GM18861 (cell line): ENCODE results near the gene MRPL4.

Experiments used
- ATAC-seq: cut with Tn5 transposase; IDR thresholded peaks from one replicate; pipeline ENCODE4 v1.9.1; 2021; ENCODE audit not compliant: unreplicated experiment

Gene MRPL4

GRCh38 chr19:10251792-10252694, at the start of gene MRPL4:
MRPL4 (plus strand) TSS chr19:10252214; CDS start chr19:10252254, 40 bp downstream.
- ATAC-seq, result peak; percentile 70

DNA sequence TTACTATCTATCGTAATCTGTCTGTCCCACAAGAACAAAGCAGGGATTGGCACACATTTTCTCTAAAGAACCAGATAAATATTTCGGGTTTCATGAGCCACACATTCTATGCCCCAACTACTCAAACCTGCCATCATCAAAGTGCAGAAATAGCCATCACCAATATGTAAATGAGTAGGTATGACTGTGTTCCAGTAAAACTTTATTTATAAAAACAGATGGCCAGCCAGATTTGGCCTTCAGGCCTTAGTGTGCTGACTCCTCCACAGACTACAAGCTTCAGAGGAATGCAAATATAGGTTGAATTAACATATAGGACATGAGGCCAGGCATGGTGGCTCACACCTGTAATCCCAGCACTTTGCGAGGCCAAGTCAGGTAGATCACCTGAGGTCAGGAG, 48.3 kb upstream of the MRPL4 start:
- no peak for ATAC-seq

- ATAC-seq, result no peak
Observed at GRCh38 chr19:10205636-10206035, 46.4 kb upstream of the MRPL4 start.

GRCh38 chr19:10206226-10206885, 45.7 kb upstream of the MRPL4 start:
- no peak for ATAC-seq

- no peak for ATAC-seq
Observed at GRCh38 chr19:10207026-10207425, 45.0 kb upstream of the MRPL4 start.

DNA sequence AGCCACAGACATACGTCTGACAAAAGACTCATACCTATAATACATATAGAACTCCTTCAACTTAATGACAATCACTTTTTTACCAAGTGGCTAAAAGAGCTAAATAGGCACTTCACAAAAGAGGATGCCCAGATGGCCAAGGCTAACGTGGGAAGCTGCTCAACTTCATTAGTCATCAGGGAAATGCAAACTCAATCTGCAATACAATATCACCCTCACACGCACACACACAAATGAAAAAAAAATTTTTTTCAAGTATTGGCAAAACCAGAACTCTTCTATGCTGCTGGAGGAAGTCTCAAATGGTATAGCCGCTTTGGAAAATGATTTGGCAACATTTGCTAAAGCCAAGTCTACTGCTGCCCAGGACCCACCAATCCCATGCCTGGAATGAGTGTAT, 42.7 kb upstream of the MRPL4 start:
- no peak for ATAC-seq

DNA sequence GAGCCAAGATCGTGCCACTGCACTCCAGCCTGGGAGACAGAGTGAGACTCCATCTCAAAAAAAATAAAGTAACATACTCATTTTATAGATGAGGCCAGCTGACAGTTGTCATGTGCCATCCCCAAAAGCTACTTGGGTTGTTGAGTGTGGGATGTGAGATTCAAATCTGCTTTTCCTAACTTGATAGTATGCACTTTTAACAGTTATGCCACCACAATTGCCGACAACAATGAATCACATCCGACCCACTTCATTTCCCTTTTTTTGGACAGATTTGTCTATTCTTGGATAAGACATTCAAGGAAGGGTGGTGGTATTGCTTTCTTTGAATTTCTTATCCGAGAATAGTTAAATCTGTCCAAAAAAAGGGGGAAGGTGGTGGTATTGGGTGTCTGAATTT, 41.0 kb upstream of the MRPL4 start:
- no peak for ATAC-seq

DNA sequence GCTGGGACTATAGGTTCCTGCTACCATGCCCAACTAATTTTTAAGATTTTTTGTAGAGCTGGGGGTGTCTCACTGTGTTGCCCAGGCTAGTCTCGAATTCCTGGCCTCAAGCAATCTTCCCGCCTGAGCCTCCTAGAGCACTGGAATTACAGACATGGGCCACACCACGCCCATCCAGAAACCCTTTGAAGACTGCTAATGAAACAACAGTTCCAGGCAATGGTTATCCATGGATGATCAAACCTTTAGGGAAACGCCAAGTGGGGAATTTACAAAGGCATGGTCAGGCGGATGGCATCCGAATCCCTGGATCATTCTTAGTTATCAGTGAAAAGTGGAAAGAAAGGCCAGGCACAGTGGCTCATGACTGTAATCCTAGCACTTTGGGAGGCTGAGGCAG, 40.3 kb upstream of the MRPL4 start:
- no peak for ATAC-seq

DNA sequence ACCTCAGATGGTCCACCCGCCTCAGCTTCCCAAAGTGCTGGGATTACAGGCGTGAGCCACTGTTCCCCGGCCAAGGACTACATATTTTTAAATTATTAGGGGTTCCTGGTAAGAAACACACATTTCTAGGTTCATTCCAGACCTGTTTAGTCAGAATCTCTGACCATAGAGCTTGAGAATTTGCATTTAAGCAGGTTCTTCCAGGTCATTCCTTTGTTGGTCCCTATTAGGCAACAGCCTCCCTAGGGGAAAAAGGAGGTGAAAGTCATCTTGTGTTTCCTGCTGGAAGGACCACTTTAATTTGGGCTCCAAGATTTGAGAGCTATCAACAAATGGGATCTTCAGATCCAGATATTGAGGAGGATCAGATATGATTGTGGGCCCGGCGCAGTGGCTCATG, 37.2 kb upstream of the MRPL4 start:
- no peak for ATAC-seq

DNA sequence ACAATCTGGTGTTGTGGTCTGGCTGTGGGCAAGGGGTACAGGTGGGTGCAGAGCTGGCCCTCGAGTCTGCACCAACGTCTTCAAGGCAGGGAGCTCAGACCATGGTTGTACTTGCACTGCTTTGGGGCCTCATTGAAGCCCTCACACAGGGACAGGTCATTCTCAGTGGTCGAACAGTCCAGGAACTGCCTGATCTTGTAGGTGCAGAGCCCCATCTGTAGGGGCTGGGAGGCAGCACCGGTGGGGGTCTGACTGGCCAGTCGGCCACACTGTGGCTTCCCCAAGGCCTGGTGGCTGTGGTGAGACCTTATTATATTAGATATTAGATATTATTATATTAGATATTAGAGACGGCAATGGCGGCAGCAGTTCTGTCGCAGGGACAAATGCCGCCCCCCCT, 34.9 kb upstream of the MRPL4 start:
- no peak for ATAC-seq

GRCh38 chr19:10219678-10220077, 32.3 kb upstream of the MRPL4 start:
- ATAC-seq, result no peak

- no peak for ATAC-seq
Observed at GRCh38 chr19:10220695-10221094, 31.3 kb upstream of the MRPL4 start.

DNA sequence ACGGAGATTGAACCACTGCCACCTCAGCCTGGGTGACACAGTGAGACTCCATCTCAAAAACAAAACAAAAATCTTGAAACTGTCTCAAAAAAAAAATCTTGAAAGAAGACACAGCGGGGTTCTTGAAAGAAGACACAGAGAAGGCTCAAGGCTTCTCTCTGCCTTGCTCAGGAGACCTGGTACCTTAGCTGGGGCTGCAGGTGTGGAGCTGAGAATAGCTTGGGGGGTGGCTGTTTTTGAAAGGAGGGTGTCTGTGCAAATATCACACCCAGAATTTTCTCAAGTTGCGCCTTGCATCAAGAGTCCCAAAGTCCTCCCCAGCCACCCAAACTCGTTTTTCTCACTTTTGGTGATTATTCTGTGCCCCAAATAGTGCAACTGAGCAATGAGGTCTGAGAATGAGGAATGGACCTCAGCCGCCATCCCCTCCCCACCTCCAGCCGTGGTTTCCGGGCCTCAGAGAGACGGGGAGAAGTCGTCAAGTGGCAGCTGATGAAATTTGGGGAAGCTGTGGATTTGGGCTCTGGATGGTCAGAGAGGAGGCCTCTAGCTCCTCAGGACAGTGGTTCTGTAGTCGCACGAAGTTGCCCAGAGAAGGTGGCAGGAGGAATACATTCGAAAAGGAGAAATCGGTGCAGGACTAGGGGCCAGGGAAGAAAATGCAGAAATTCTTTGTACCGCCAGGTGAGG, 29.7 kb upstream of the MRPL4 start:
- no peak for ATAC-seq

DNA sequence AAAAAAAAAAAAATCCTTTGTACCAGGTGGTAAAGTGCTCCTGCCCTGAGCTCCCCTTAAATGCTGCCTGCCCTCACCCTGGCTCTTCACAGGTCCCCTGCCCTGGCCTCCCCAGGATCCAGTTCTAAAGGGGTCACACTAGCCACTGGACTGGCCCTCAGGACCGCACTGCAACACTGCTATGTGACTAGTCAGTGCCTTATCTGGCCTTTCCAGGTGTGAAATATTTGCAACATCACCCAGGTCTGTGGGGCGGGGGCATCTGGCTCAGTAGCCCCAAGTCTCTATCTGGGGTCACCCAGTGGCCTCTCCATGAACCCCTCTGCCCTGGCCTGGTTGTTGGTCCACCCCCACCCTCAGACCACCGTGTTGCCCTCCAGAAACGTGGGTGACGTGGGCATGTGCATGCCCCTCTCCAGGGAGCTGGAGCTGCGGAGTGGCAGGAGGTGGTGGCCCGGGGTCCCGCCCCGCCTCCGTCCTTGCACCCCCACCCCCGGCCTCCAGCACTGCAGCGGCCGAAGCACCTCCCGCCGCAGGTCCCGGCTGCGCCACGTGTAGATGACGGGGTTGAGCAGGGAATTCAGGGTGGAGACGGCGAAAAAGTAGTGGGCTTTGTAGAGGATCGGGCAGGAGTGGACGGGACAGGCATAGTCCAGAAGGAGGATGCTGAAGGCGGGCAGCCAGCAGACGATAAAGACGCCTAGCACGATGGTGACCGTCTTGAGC, 28.4 kb upstream of the MRPL4 start:
- ATAC-seq, result no peak

DNA sequence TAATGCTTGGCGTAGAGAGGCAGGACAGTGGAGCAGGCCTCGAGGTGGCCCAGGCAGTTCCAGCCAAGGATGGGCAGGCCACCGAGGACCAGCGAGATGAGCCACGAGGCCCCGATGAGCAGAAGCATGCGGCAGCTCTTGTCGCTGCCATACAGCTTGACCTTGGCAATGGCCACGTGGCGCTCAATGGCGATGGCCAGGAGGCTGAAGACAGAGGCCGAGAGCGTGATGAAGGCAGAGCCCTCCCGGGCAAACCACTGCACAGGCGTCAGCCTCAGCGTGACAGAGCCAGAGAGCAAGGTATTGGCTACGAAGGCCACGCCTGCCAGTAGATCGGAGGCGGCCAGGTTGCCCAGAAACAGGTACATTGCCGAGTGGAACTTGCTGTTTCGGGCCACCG, 27.7 kb upstream of the MRPL4 start:
- no peak for ATAC-seq

DNA sequence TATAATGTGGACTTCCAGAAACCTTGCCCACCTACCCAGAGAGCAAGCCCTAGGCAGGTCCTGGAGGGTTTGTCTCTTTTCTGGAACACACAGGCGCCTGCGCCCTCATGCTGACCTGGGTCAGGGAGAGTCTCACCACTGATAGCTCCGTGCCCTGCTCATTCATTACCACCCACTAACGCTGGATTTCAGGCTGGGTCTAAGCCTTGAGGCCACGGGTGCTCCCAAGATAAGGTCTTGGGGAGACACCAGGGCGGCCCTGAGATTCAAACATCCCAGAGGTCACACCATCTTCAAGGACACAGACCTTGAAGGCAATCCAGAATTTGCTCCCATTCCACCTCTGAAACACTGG, 26.0 kb upstream of the MRPL4 start:
- no peak for ATAC-seq

GRCh38 chr19:10226376-10227025, 25.5 kb upstream of the MRPL4 start:
- no peak for ATAC-seq

- no peak for ATAC-seq
Observed at GRCh38 chr19:10227026-10227971, 24.7 kb upstream of the MRPL4 start.

- ATAC-seq, result no peak
Observed at GRCh38 chr19:10228393-10228792, 23.6 kb upstream of the MRPL4 start.

DNA sequence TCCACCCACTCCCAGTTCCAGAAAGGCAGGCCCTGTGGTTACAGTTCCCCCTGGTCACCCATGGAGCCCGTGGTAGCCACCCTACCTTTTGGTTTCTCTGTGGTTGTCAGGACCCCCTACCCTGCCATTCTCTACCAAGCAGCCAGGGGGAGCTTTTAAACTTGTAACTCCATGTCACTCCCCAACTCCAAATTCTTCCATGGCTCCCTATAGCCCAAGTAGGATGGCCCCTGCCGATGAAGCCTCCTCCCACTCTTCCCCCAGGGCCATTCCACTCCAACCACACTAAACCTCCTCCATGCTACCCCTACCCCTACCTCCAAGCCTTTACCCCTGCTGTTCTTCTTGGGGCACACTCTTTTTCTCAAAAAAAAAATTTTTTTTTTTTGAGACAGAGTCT, 23.1 kb upstream of the MRPL4 start:
- ATAC-seq, result no peak
